BLaER1 treated with 17β-estradiol and CSF1 and Interleukin-3, amounts not matched to agents 10 nM and 100 nM (cell line): ENCODE results near the gene CKAP5.

ENCODE experiments used
- H3K27ac ChIP-seq, 11 experiments: shearing (Covaris generic); formaldehyde crosslinking; 2 replicates each; pipeline ENCODE4 v1.8.1; 2022
- H3K27me3 ChIP-seq, 11 experiments: shearing (Covaris generic); formaldehyde crosslinking; 2 replicates each; pipeline ENCODE4 v1.8.1; 2022
- H3K36me3 ChIP-seq, 11 experiments: shearing (Covaris generic); formaldehyde crosslinking; 2 replicates each; pipeline ENCODE4 v1.8.1; 2022
- H3K4me1 ChIP-seq, 10 experiments: shearing (Covaris generic); formaldehyde crosslinking; 2 replicates each; pipeline ENCODE4 v1.8.1; 2022
- H3K4me2 ChIP-seq, 11 experiments: shearing (Covaris generic); formaldehyde crosslinking; 2 replicates each; pipeline ENCODE4 v1.8.1; 2022
- H3K4me3 ChIP-seq, 10 experiments: shearing (Covaris generic); formaldehyde crosslinking; 2 replicates each; pipeline ENCODE4 v1.8.1; 2022
- H3K9ac ChIP-seq, 11 experiments: shearing (Covaris generic); formaldehyde crosslinking; 2 replicates each; pipeline ENCODE4 v1.8.1; 2022
- H3K9me3 ChIP-seq, 11 experiments: shearing (Covaris generic); formaldehyde crosslinking; replicated peaks in 1 of 11; 2 replicates each; pipeline ENCODE4 v1.8.1; 2022
- H4K20me1 ChIP-seq, 11 experiments: shearing (Covaris generic); formaldehyde crosslinking; 2 replicates each; pipeline ENCODE4 v1.8.1; 2022
- Cebpa-rat ChIP-seq, 11 experiments: shearing (Covaris generic); IDR thresholded peaks; 2 replicates each; pipeline ENCODE4 v1.8.1; 2022

The CKAP5 gene

DNA sequence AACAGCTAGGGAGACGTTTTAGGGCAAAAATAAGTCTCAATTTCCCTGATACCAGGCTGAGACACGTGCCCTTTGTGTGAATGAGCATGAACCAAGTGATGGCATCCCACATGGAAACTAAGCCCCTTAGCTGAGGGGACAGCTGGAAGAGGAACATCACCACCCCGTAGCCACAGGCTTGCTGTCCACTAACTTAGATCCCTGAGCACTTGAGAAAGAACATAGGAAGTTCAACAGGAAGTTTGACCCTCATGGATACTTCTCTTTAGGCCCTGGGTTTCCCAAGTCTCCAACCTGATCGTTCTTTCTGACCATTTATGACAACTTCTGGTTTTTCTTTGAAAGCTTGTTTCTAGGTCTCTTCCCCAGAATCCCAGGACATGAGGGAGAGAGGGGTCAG is 11.6 kb upstream of the CKAP5 start:
- no peak overlapping the region for H3K4me3 ChIP-seq
- H3K36me3 ChIP-seq = no peaks in the 10 kb centered on the region
- TF ChIP-seq Cebpa-rat (IDR thresholded peaks at IDR 0.05) = no peak
- peak overlapping the region in 9 of 11 experiments; percentile 2 to 81 (median 70); a peak in 15 of 22 replicates for H3K4me2 ChIP-seq
- H3K9me3 ChIP-seq = peaks cover 0 to 6% (median under 1%) of the 10 kb centered on the region in 11 experiments; a peak in 6 of 22 replicates
- H4K20me1 ChIP-seq = no peaks in the 10 kb centered on the region
- no peaks in the 10 kb centered on the region for H3K27me3 ChIP-seq
- H3K9ac ChIP-seq = peak overlapping the region in 2 of 11 experiments; percentile 13 to 42; a peak in 2 of 22 replicates
- H3K4me1 ChIP-seq = peaks cover 29 to 73% (median 48%) of the 10 kb centered on the region in 10 experiments
- peak overlapping the region in 5 of 11 experiments; percentile 42 to 73 (median 57); a peak in 10 of 22 replicates for H3K27ac ChIP-seq

GRCh38 chr11:46856605-46857343 is 10.7 kb upstream of the CKAP5 start:
- no peak overlapping the region for H3K4me3 ChIP-seq
- peaks cover 29 to 73% (median 48%) of the 10 kb centered on the region in 10 experiments for H3K4me1 ChIP-seq
- no peaks in the 10 kb centered on the region for H3K27me3 ChIP-seq
- no peak for TF ChIP-seq Cebpa-rat (IDR thresholded peaks at IDR 0.05)
- H3K27ac ChIP-seq = peak overlapping the region in 5 of 11 experiments; percentile 42 to 73 (median 57); a peak in 10 of 22 replicates
- no peaks in the 10 kb centered on the region for H3K36me3 ChIP-seq
- H3K4me2 ChIP-seq = peak overlapping the region in 9 of 11 experiments; percentile 2 to 81 (median 70); a peak in 15 of 22 replicates
- no peaks in the 10 kb centered on the region for H3K9me3 ChIP-seq
- H3K9ac ChIP-seq = peak overlapping the region in 2 of 11 experiments; percentile 13 to 42; a peak in 4 of 22 replicates
- no peaks in the 10 kb centered on the region for H4K20me1 ChIP-seq

GRCh38 chr11:46855863-46856262 is 9.8 kb upstream of the CKAP5 start:
- peak overlapping the region in 2 of 11 experiments; percentile 1 to 73; a peak in 1 of 22 replicates for H3K27ac ChIP-seq
- peaks cover 29 to 73% (median 48%) of the 10 kb centered on the region in 10 experiments for H3K4me1 ChIP-seq
- H3K4me3 ChIP-seq = no peak overlapping the region
- peak overlapping the region in 8 of 11 experiments; percentile 64 to 93 (median 76); a peak in 15 of 22 replicates for H3K4me2 ChIP-seq
- H3K9ac ChIP-seq = no peak overlapping the region
- no peaks in the 10 kb centered on the region for H3K36me3 ChIP-seq
- no peaks in the 10 kb centered on the region for H4K20me1 ChIP-seq
- H3K9me3 ChIP-seq = peaks cover 0 to 8% (median 5%) of the 10 kb centered on the region in 11 experiments; a peak in 16 of 22 replicates
- TF ChIP-seq Cebpa-rat (IDR thresholded peaks at IDR 0.05) = no peak
- no peaks in the 10 kb centered on the region for H3K27me3 ChIP-seq

DNA sequence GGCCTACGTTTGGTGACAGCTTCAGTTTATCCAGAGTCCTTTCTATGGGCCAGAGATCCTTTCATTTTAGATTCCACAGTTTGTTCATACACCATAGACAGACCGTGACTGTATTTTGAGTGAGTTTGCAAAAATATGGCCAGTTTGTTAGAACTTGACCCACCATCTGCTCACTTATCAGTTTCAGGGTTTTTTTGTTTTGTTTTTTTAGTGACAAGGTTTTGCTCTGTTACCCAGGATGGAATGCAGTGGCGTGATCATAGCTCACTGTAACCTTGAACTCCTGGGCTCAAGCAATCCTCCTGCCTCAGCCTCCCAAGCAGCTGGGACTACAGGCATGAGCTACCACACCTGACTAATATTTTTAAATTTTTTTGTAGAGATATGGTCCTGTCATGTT is 9.1 kb upstream of the CKAP5 start:
- Histone ChIP-seq H3K4me2 (peak overlapping the region in 10 of 11 experiments; percentile 1 to 93 (median 66); a peak in 16 of 22 replicates), H3K9ac (no peak overlapping the region), H3K9me3 (peaks cover 0 to 15% (median 9%) of the 10 kb centered on the region in 11 experiments; a peak in 16 of 22 replicates), H4K20me1 (no peaks in the 10 kb centered on the region), H3K4me1 (peaks cover 29 to 71% (median 48%) of the 10 kb centered on the region in 10 experiments), H3K4me3 (no peak overlapping the region), H3K36me3 (no peaks in the 10 kb centered on the region), H3K27ac (peak overlapping the region in 4 of 11 experiments; percentile 1 to 59 (median 36); a peak in 6 of 22 replicates), H3K27me3 (no peaks in the 10 kb centered on the region)
- no peak for TF ChIP-seq Cebpa-rat (IDR thresholded peaks at IDR 0.05)

- no peak overlapping the region for H3K4me3 ChIP-seq
- no peak overlapping the region for H3K27ac ChIP-seq
- no peak overlapping the region for H3K9ac ChIP-seq
- no peaks in the 10 kb centered on the region for H3K27me3 ChIP-seq
- H3K4me2 ChIP-seq = no peak overlapping the region
- TF ChIP-seq Cebpa-rat (IDR thresholded peaks at IDR 0.05) = no peak
- peaks cover 0 to 16% (median 9%) of the 10 kb centered on the region in 11 experiments; a peak in 16 of 22 replicates for H3K9me3 ChIP-seq
- peaks cover 33 to 43% (median 40%) of the 10 kb centered on the region in 10 experiments for H3K4me1 ChIP-seq
- H4K20me1 ChIP-seq = peaks cover 0 to under 1% (median 0%) of the 10 kb centered on the region in 11 experiments; a peak in 2 of 22 replicates
- H3K36me3 ChIP-seq = no peaks in the 10 kb centered on the region
Observed at GRCh38 chr11:46850829-46851380, 4.8 kb upstream of the CKAP5 start.

DNA sequence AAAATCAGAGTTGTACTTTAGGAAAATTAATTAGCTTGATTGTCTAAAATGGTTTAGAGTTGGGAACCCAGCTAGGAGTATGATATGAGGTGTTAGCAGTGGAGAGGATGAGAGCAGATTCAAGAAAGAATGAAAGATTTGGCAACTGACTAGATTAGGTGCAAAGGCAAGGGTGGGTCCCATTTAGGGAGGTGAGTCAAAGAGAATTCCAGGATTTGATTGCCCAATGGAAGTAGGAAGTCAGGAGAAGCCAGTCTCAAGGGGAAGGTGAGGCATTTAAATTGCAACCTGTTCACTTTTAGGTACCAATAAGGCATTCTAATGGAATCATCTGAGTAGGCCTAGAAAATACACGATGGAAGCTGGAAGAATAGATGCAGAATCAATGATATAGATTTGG is 3.6 kb upstream of the CKAP5 start:
- Histone ChIP-seq H3K9me3 (peaks cover 0 to 16% (median 9%) of the 10 kb centered on the region in 11 experiments; a peak in 16 of 22 replicates), H3K36me3 (no peaks in the 10 kb centered on the region; a peak in 1 of 22 replicates), H3K9ac (no peak overlapping the region), H4K20me1 (peaks cover under 1 to 13% (median 7%) of the 10 kb centered on the region in 11 experiments; a peak in 19 of 22 replicates), H3K4me3 (no peak overlapping the region), H3K27ac (no peak overlapping the region), H3K4me2 (no peak overlapping the region), H3K27me3 (no peaks in the 10 kb centered on the region), H3K4me1 (peaks cover 27 to 38% (median 35%) of the 10 kb centered on the region in 10 experiments)
- no peak for TF ChIP-seq Cebpa-rat (IDR thresholded peaks at IDR 0.05)

DNA sequence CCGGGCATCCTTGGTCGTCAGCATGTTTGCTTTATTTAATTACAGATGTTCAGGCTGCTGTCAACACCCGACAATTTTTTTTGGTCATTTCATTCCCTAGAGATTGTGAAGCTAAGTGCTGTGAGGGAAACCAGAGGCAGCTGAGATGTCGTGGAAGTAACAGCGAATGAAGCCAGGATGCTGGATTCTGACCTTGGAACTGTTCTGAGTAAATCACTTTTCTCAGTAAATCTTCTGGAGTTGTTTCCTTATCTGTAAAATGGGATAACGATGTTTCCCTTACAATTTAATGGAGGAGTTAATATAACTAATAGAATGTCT is 390 bp upstream of the CKAP5 start:
- Histone ChIP-seq H3K4me2 (peak overlapping the region; percentile 70 to 94 (median 82)), H4K20me1 (peaks cover 28 to 45% (median 38%) of the 10 kb centered on the region in 11 experiments; a peak in 20 of 22 replicates), H3K4me1 (peaks cover 37 to 51% (median 44%) of the 10 kb centered on the region in 10 experiments), H3K27ac (peak overlapping the region in 9 of 11 experiments; percentile 92 to 97 (median 96); a peak in 18 of 22 replicates), H3K9me3 (peaks cover 0 to 16% (median 9%) of the 10 kb centered on the region in 11 experiments; a peak in 16 of 22 replicates), H3K36me3 (peaks cover 0 to 29% (median 13%) of the 10 kb centered on the region in 11 experiments; a peak in 18 of 22 replicates), H3K4me3 (peak overlapping the region; percentile 87 to 99 (median 92)), H3K9ac (peak overlapping the region; percentile 91 to 99 (median 95)), H3K27me3 (no peaks in the 10 kb centered on the region)
- no peak for TF ChIP-seq Cebpa-rat (IDR thresholded peaks at IDR 0.05)

DNA sequence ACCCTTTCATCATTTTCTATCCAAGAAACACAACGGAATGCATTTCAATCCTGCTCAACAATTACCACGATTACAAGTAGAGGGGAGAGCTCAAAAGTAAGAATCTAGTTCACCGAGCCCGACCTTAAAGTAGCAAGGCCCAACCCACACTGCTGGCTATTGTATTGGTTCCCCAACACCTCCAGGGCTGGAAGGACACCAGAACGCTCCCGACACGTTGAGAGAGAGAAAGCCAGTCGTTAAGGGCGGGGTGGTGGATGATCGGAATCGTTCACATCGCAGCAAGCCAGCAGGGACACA is 690 bp downstream of the CKAP5 start:
- H3K4me1 ChIP-seq = peaks cover 37 to 52% (median 45%) of the 10 kb centered on the region in 10 experiments
- H3K4me2 ChIP-seq = peak overlapping the region; percentile 79 to 94 (median 90)
- no peaks in the 10 kb centered on the region for H3K27me3 ChIP-seq
- no peak for TF ChIP-seq Cebpa-rat (IDR thresholded peaks at IDR 0.05)
- H3K36me3 ChIP-seq = peaks cover 0 to 40% (median 23%) of the 10 kb centered on the region in 11 experiments; a peak in 19 of 22 replicates
- H4K20me1 ChIP-seq = peaks cover 39 to 55% (median 49%) of the 10 kb centered on the region in 11 experiments; a peak in 20 of 22 replicates
- H3K9me3 ChIP-seq = peaks cover 0 to 7% (median 0%) of the 10 kb centered on the region in 11 experiments; a peak in 1 of 22 replicates
- peak overlapping the region; percentile 91 to 99 (median 95) for H3K9ac ChIP-seq
- H3K4me3 ChIP-seq = peak overlapping the region; percentile 87 to 99 (median 92)
- H3K27ac ChIP-seq = peak overlapping the region; percentile 81 to 97 (median 96)

GRCh38 chr11:46840116-46840515 is 6.0 kb downstream of the CKAP5 start:
- no peak overlapping the region for H3K4me3 ChIP-seq
- H3K27me3 ChIP-seq = no peaks in the 10 kb centered on the region
- no peaks in the 10 kb centered on the region for H3K9me3 ChIP-seq
- no peak for TF ChIP-seq Cebpa-rat (IDR thresholded peaks at IDR 0.05)
- no peak overlapping the region for H3K27ac ChIP-seq
- H4K20me1 ChIP-seq = peaks cover 80 to 100% (median 100%) of the 10 kb centered on the region in 11 experiments; a peak in 20 of 22 replicates
- peak overlapping the region in 1 of 11 experiments; percentile 57; a peak in 1 of 22 replicates for H3K4me2 ChIP-seq
- peaks cover 31 to 65% (median 45%) of the 10 kb centered on the region in 10 experiments for H3K4me1 ChIP-seq
- H3K36me3 ChIP-seq = peaks cover 0 to 86% (median 45%) of the 10 kb centered on the region in 11 experiments; a peak in 20 of 22 replicates
- H3K9ac ChIP-seq = no peak overlapping the region
